Metanephros (tissue), 2 donors: ENCODE measurements around the gene ZNF84. TPM values are rescaled to one million over a fixed set of nuclear protein-coding genes. Genes with fewer than 3 reads are reported as not detected.

Experiments
- small RNA-seq: library from RNA; depleted of rRNA; stranded (forward); fragments of <200 nt; gene quantifications from one replicate; pipeline ENCODE3, GENCODE V24; 2014; ENCODE audit warnings: low replicate concordance
- total RNA-seq: library from RNA; depleted of rRNA; stranded (reverse); fragments of >200 nt; gene quantifications from one replicate; pipeline ENCODE4 v1.2.3, GENCODE V29; 2014

ZNF84 gene
- total RNA-seq: 55.1 TPM

GRCh38 chr12:133037207-133038005 lies at the start of gene ZNF84:
Gene ZNF84 (plus strand): TSS chr12:133037509. CDS start chr12:133041468, 3,959 bp downstream.

GRCh38 chr12:133080368-133081158 lies 43.3 kb downstream of the ZNF84 start, which contains the start of gene ZNF140:
Gene ZNF140 (plus strand): TSS chr12:133080923. CDS start chr12:133081321, 398 bp downstream.

Small RNA genes lying within 50 kb of the gene (small RNA-seq; reads per million reads assigned to genes)
- gene RNU4ATAC12P: not detected

Other genes with a start within 250 kb of the ZNF84 start
- gene GOLGA3, start 208.6 kb upstream of the ZNF84 start, total RNA-seq: 44.4 TPM
- 29.7 TPM for gene CHFR, start 149.9 kb upstream of the ZNF84 start, total RNA-seq
- gene ZNF605, start 81.2 kb upstream of the ZNF84 start, total RNA-seq: 18.9 TPM
- 24.6 TPM for gene ZNF26, start 51.1 kb upstream of the ZNF84 start, total RNA-seq
- gene ZNF140, start 43.4 kb downstream of the ZNF84 start, total RNA-seq: 23.3 TPM
- 4.4 TPM for gene ZNF891, start 92.8 kb downstream of the ZNF84 start, total RNA-seq
- gene ZNF10, start 93.1 kb downstream of the ZNF84 start, total RNA-seq: 31.8 TPM
- gene ZNF268, start 144.0 kb downstream of the ZNF84 start, total RNA-seq: 53.6 TPM
- not detected for gene ANHX, start 198.4 kb downstream of the ZNF84 start, total RNA-seq